ENCODE measurements around the gene ZNF407.

The ZNF407 gene

GRCh38 chr18:75031717-75032317, 434.1 kb downstream of the ZNF407 start:
- no peaks in the 10 kb centered on the region for H3K9me3 ChIP-seq (ENCODE audit: control insufficient read depth, low read length)
- H3K27ac ChIP-seq (ENCODE audit: low read depth, low read length, severe bottlenecking): no peak overlapping the region
- 92 to 99% methylated on average over 8 to 10 of the region's 11 CpGs for WGBS, 2 experiments (ENCODE audit: insufficient coverage in 2 of 2)
- no peaks in the 10 kb centered on the region for H3K4me1 ChIP-seq (ENCODE audit: control insufficient read depth, insufficient read depth, low read length, poor library complexity, severe bottlenecking)
- H3K4me3 ChIP-seq (ENCODE audit: extremely low read depth, insufficient read depth, low read length, poor library complexity, severe bottlenecking): no peak overlapping the region
- no peaks in the 10 kb centered on the region for H3K36me3 ChIP-seq (ENCODE audit: control insufficient read depth, insufficient read depth, low read length)

GRCh38 chr18:75033516-75033915, 435.8 kb downstream of the ZNF407 start:
- no peak overlapping the region for H3K27ac ChIP-seq (ENCODE audit: low read depth, low read length, severe bottlenecking)
- no peak overlapping the region for H3K4me3 ChIP-seq (ENCODE audit: extremely low read depth, insufficient read depth, low read length, poor library complexity, severe bottlenecking)
- no peaks in the 10 kb centered on the region for H3K36me3 ChIP-seq (ENCODE audit: control insufficient read depth, insufficient read depth, low read length)
- no peaks in the 10 kb centered on the region for H3K9me3 ChIP-seq (ENCODE audit: control insufficient read depth, low read length)
- peaks cover 4% of the 10 kb centered on the region for H3K4me1 ChIP-seq (ENCODE audit: control insufficient read depth, insufficient read depth, low read length, poor library complexity, severe bottlenecking)
- 93 to 100% methylated on average over 3 to 4 of the region's 7 CpGs for WGBS, 2 experiments (ENCODE audit: insufficient coverage in 2 of 2)

- 80 to 95% methylated on average over 2 of the region's 3 CpGs for WGBS, 2 experiments (ENCODE audit: insufficient coverage in 2 of 2)
- H3K27ac ChIP-seq (ENCODE audit: low read depth, low read length, severe bottlenecking): no peak overlapping the region
- H3K36me3 ChIP-seq (ENCODE audit: control insufficient read depth, insufficient read depth, low read length): no peaks in the 10 kb centered on the region
- no peaks in the 10 kb centered on the region for H3K9me3 ChIP-seq (ENCODE audit: control insufficient read depth, low read length)
- H3K4me3 ChIP-seq (ENCODE audit: extremely low read depth, insufficient read depth, low read length, poor library complexity, severe bottlenecking): no peak overlapping the region
- peaks cover 4% of the 10 kb centered on the region for H3K4me1 ChIP-seq (ENCODE audit: control insufficient read depth, insufficient read depth, low read length, poor library complexity, severe bottlenecking)
These were observed 437.3 kb downstream of the ZNF407 start for GRCh38 chr18:75034937-75035336.

DNA sequence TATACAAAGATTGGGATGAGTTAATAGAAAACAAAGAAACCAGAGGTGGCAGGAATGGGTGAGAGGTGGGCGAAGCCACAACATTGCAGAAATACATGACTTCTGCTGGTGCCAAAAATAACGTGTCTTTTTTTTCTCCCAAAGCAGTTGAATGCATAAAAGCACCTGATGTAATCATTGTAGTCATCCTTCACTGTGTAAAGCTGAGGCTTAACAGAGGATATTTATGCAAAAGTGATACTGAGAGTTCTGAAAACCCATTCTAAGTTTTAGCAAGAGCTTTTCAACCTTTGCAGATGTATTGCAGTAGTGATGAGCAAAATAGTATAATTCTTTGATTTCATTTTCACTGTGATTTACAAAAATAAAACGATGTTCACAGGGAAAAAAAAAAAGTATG, 438.3 kb downstream of the ZNF407 start:
- peaks cover 4% of the 10 kb centered on the region for H3K4me1 ChIP-seq (ENCODE audit: control insufficient read depth, insufficient read depth, low read length, poor library complexity, severe bottlenecking)
- H3K27ac ChIP-seq (ENCODE audit: low read depth, low read length, severe bottlenecking): no peak overlapping the region
- 80 to 100% methylated on average over 1 to 2 of the region's 3 CpGs for WGBS, 2 experiments (ENCODE audit: insufficient coverage in 2 of 2)

GRCh38 chr18:75036917-75037688, 439.4 kb downstream of the ZNF407 start:
- Histone ChIP-seq H3K9me3 (ENCODE audit: control insufficient read depth, low read length) (no peaks in the 10 kb centered on the region), H3K4me1 (ENCODE audit: control insufficient read depth, insufficient read depth, low read length, poor library complexity, severe bottlenecking) (peaks cover 4% of the 10 kb centered on the region), H3K36me3 (ENCODE audit: control insufficient read depth, insufficient read depth, low read length) (no peaks in the 10 kb centered on the region), H3K27ac (ENCODE audit: low read depth, low read length, severe bottlenecking) (no peak overlapping the region), H3K4me3 (ENCODE audit: extremely low read depth, insufficient read depth, low read length, poor library complexity, severe bottlenecking) (no peak overlapping the region)
- WGBS, 2 experiments (ENCODE audit: insufficient coverage in 2 of 2): 95 to 97% methylated on average over 12 to 13 of the region's 18 CpGs

More for the DNA sequence above, 438.3 kb downstream of the ZNF407 start:
- H3K36me3 ChIP-seq (ENCODE audit: control insufficient read depth, insufficient read depth, low read length): no peaks in the 10 kb centered on the region
- H3K9me3 ChIP-seq (ENCODE audit: control insufficient read depth, low read length): no peaks in the 10 kb centered on the region
- H3K4me3 ChIP-seq (ENCODE audit: extremely low read depth, insufficient read depth, low read length, poor library complexity, severe bottlenecking): no peak overlapping the region

DNA sequence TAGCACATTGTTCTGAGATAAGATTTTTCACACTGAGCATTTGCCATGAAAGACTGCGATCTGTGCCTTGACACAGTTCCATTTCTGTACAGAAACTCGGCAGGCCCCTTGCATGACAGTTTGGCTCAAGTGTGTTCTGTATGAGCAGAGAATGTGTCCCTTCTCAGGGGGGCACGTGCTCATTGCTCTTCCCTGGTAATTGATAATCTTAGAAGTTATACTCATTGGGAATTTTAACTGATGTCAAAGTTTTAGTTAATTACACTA, 440.0 kb downstream of the ZNF407 start:
- 91 to 100% methylated on average over 1 to 2 of the region's 3 CpGs for WGBS, 2 experiments (ENCODE audit: insufficient coverage in 2 of 2)
- no peak overlapping the region for H3K4me3 ChIP-seq (ENCODE audit: extremely low read depth, insufficient read depth, low read length, poor library complexity, severe bottlenecking)
- H3K9me3 ChIP-seq (ENCODE audit: control insufficient read depth, low read length): no peaks in the 10 kb centered on the region
- H3K27ac ChIP-seq (ENCODE audit: low read depth, low read length, severe bottlenecking): no peak overlapping the region
- H3K4me1 ChIP-seq (ENCODE audit: control insufficient read depth, insufficient read depth, low read length, poor library complexity, severe bottlenecking): peaks cover 4% of the 10 kb centered on the region
- H3K36me3 ChIP-seq (ENCODE audit: control insufficient read depth, insufficient read depth, low read length): no peaks in the 10 kb centered on the region

DNA sequence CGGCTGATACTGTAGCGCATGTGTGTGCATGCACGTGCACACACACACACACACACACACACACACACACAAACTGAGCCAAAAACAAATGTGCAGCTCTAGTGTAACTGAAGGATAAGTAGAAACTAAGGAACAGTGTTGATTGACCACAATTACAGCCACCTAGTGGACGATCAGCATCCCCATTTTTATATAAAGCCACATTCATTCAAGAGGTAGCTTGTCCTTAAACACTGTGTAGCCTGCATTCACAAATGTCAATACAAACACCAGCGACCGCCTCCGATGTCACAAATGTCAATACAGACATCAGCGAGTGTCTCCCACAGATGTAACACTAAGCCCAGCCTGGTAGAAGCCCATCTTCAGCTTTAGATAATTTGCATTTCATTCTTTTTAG, 443.9 kb downstream of the ZNF407 start:
- Histone ChIP-seq H3K27ac (ENCODE audit: low read depth, low read length, severe bottlenecking) (no peak overlapping the region), H3K9me3 (ENCODE audit: control insufficient read depth, low read length) (no peaks in the 10 kb centered on the region), H3K4me3 (ENCODE audit: extremely low read depth, insufficient read depth, low read length, poor library complexity, severe bottlenecking) (no peak overlapping the region), H3K36me3 (ENCODE audit: control insufficient read depth, insufficient read depth, low read length) (no peaks in the 10 kb centered on the region), H3K4me1 (ENCODE audit: control insufficient read depth, insufficient read depth, low read length, poor library complexity, severe bottlenecking) (peaks cover 4% of the 10 kb centered on the region)
- WGBS, 2 experiments (ENCODE audit: insufficient coverage in 2 of 2): 50 to 88% methylated on average over 1 to 5 of the region's 8 CpGs

- Histone ChIP-seq H3K9me3 (ENCODE audit: control insufficient read depth, low read length) (no peaks in the 10 kb centered on the region), H3K27ac (ENCODE audit: low read depth, low read length, severe bottlenecking) (no peak overlapping the region), H3K4me3 (ENCODE audit: extremely low read depth, insufficient read depth, low read length, poor library complexity, severe bottlenecking) (no peak overlapping the region), H3K36me3 (ENCODE audit: control insufficient read depth, insufficient read depth, low read length) (no peaks in the 10 kb centered on the region), H3K4me1 (ENCODE audit: control insufficient read depth, insufficient read depth, low read length, poor library complexity, severe bottlenecking) (no peaks in the 10 kb centered on the region)
- 96 to 100% methylated on average over 3 to 4 of the region's 4 CpGs for WGBS, 2 experiments (ENCODE audit: insufficient coverage in 2 of 2)
These were observed 445.8 kb downstream of the ZNF407 start for GRCh38 chr18:75043478-75043877.

- Histone ChIP-seq H3K36me3 (ENCODE audit: control insufficient read depth, insufficient read depth, low read length) (no peaks in the 10 kb centered on the region), H3K27ac (ENCODE audit: low read depth, low read length, severe bottlenecking) (no peak overlapping the region), H3K4me3 (ENCODE audit: extremely low read depth, insufficient read depth, low read length, poor library complexity, severe bottlenecking) (no peak overlapping the region), H3K9me3 (ENCODE audit: control insufficient read depth, low read length) (no peaks in the 10 kb centered on the region), H3K4me1 (ENCODE audit: control insufficient read depth, insufficient read depth, low read length, poor library complexity, severe bottlenecking) (no peaks in the 10 kb centered on the region)
- 87 to 91% methylated on average over 4 to 5 of the region's 9 CpGs for WGBS, 2 experiments (ENCODE audit: insufficient coverage in 2 of 2)
These were observed 446.6 kb downstream of the ZNF407 start for GRCh38 chr18:75044296-75044695.

- Histone ChIP-seq H3K27ac (ENCODE audit: low read depth, low read length, severe bottlenecking) (no peak overlapping the region), H3K9me3 (ENCODE audit: control insufficient read depth, low read length) (no peaks in the 10 kb centered on the region), H3K4me3 (ENCODE audit: extremely low read depth, insufficient read depth, low read length, poor library complexity, severe bottlenecking) (no peak overlapping the region), H3K4me1 (ENCODE audit: control insufficient read depth, insufficient read depth, low read length, poor library complexity, severe bottlenecking) (no peaks in the 10 kb centered on the region), H3K36me3 (ENCODE audit: control insufficient read depth, insufficient read depth, low read length) (no peaks in the 10 kb centered on the region)
- WGBS, 2 experiments (ENCODE audit: insufficient coverage in 2 of 2): 100% methylated on average over 3 to 4 of the region's 5 CpGs
These were observed 447.1 kb downstream of the ZNF407 start for GRCh38 chr18:75044791-75045190.

- Histone ChIP-seq H3K4me3 (ENCODE audit: extremely low read depth, insufficient read depth, low read length, poor library complexity, severe bottlenecking) (no peak overlapping the region), H3K4me1 (ENCODE audit: control insufficient read depth, insufficient read depth, low read length, poor library complexity, severe bottlenecking) (no peaks in the 10 kb centered on the region), H3K36me3 (ENCODE audit: control insufficient read depth, insufficient read depth, low read length) (no peaks in the 10 kb centered on the region), H3K9me3 (ENCODE audit: control insufficient read depth, low read length) (no peaks in the 10 kb centered on the region), H3K27ac (ENCODE audit: low read depth, low read length, severe bottlenecking) (no peak overlapping the region)
- 77 to 87% methylated on average over 1 to 3 of the region's 4 CpGs for WGBS, 2 experiments (ENCODE audit: insufficient coverage in 2 of 2)
These were observed 447.6 kb downstream of the ZNF407 start for GRCh38 chr18:75045272-75045671.

Measured in mesodermal cell (in vitro differentiated cells).